A673 (cell line): ENCODE results near the gene COPS9. TPM values are rescaled to one million over a fixed set of nuclear protein-coding genes. Genes with fewer than 3 reads are reported as not detected.

Source experiments
- BruUV-seq: library from RNA; stranded (reverse); fragments of 400-500 nt; replicated peaks from 2 replicates; lab custom pipeline; 2021; lab: Mats Ljungman, UMichigan
- CTCF ChIA-PET: fragments of 300-600 bp; sonication (Branson Sonifier 250); formaldehyde crosslinking; loops from one replicate; lab custom pipeline; 2022; ENCODE audit warnings: antibody characterized with exemption; lab: Charles Lee
- POLR2A ChIA-PET: fragments of 300-600 bp; sonication (Branson Sonifier 250); formaldehyde crosslinking; loops from one replicate; lab custom pipeline; 2022; ENCODE audit warnings: antibody characterized with exemption; ENCODE audit not compliant: low non-redundant PET; lab: Charles Lee
- DNase-seq: peaks from one replicate; pipeline ENCODE4 v3.0.0-alpha.2; 2015; ENCODE audit warnings: low spot score
- H3K27ac ChIP-seq: fragments of 200-600 bp; sonication (generic); 2 replicates; pipeline ENCODE4 v1.5.1; 2016; ENCODE audit warnings: mixed run types, low read depth, mild to moderate bottlenecking, mixed read lengths, antibody characterized with exemption, low read length; ENCODE audit not compliant: poor library complexity, severe bottlenecking
- H3K27me3 ChIP-seq: fragments of 200-600 bp; sonication (generic); replicated peaks from 2 replicates; pipeline ENCODE4 v1.6.1; 2017; ENCODE audit warnings: mixed run types, low read depth, mild to moderate bottlenecking, mixed read lengths, antibody characterized with exemption, low read length; ENCODE audit not compliant: insufficient read depth, poor library complexity
- H3K36me3 ChIP-seq: fragments of 200-600 bp; sonication (generic); 2 replicates; pipeline ENCODE4 v1.6.1; 2016; ENCODE audit warnings: mixed run types, mild to moderate bottlenecking, mixed read lengths, antibody characterized with exemption, low read length; ENCODE audit not compliant: insufficient read depth, poor library complexity, severe bottlenecking
- H3K4me1 ChIP-seq: fragments of 200-600 bp; sonication (generic); 2 replicates; pipeline ENCODE4 v1.6.1; 2017; ENCODE audit warnings: mixed run types, mild to moderate bottlenecking, mixed read lengths, antibody characterized with exemption, low read length; ENCODE audit not compliant: insufficient read depth, poor library complexity, severe bottlenecking
- H3K4me3 ChIP-seq: fragments of 200-600 bp; sonication (generic); 2 replicates; pipeline ENCODE4 v1.5.1; 2016; ENCODE audit warnings: low read depth, mixed run types, mild to moderate bottlenecking, mixed read lengths, low read length; ENCODE audit not compliant: poor library complexity, severe bottlenecking
- H3K9me3 ChIP-seq: fragments of 200-600 bp; sonication (generic); 2 replicates; pipeline ENCODE4 v1.6.1; 2016; ENCODE audit warnings: mixed run types, low read depth, mild to moderate bottlenecking, mixed read lengths, antibody characterized with exemption, low read length; ENCODE audit not compliant: poor library complexity, severe bottlenecking
- EZH2 ChIP-seq: fragments of 200-600 bp; sonication (generic); IDR thresholded peaks from 2 replicates; pipeline ENCODE4 v1.6.1; 2017; ENCODE audit warnings: borderline replicate concordance, low read depth, mild to moderate bottlenecking, mixed read lengths, antibody characterized with exemption, low read length; ENCODE audit not compliant: poor library complexity, severe bottlenecking
- intact Hi-C: fragments of 100-400 bp; cut with micrococcal nuclease; formaldehyde crosslinking; loops from one replicate; pipeline ENCODE4 v1.10.0; 2022; ENCODE audit not compliant: unreplicated experiment
- total RNA-seq: library from RNA; stranded (reverse); gene quantifications from 2 replicates; pipeline ENCODE4 v1.2.3, GENCODE V29; 2021
- TF ChIP-seq, protein P1 (sequence below): fragments of 300-800, 200-600 bp; sonication (generic); conservative IDR thresholded peaks from 2 replicates; pipeline ENCODE4 v1.5.1; 2017; ENCODE audit warnings: low read depth, mild to moderate bottlenecking, antibody characterized with exemption, low read length, moderate library complexity, mixed read lengths

COPS9 gene
- total RNA-seq, 1 experiment from 2014 or later, result 136 TPM

DNA sequence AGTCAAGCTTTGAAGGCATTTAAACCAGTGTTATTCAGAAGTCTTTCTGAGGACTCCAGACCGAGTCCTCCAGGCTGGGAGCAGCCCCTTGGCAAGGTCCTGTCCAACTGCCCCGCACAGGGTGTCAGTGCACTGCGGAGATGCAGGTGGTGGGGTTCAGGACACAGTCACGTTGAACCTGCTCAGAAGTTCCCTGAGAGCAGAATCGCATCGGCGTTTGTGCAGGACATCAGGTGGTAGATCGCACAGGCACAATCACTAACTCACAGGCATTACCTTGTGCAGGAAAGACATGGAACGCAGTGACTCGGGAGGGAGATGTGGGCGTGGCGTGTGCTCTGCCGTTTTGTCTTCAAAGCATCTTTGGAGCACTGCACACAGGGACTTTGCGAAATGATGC lies 10.4 kb downstream of the COPS9 start:
- DNase-seq, result no peak
- CTCF ChIA-PET, result no interaction called here

DNA sequence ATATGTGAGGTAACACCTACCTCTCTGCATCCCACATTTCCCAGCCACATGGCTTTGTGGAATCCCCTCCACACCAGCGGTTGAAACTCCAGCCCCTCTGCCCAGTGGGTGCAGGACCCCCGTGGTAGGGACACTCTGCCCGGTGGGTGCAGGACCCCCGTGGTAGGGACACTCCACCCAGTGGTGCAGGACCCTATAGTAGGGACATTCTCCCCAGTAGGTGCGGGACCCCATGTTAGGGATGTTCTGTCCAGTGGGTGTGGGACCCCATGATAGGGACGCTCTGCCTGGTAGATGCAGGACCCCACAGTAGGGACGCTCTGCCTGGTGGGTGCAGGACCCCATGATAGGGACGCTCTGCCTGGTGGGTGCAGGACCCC lies 11.5 kb downstream of the COPS9 start:
- intact Hi-C loops, result no loop called here
- DNase-seq, result no peak
- TF ChIP-seq, protein P1, sequence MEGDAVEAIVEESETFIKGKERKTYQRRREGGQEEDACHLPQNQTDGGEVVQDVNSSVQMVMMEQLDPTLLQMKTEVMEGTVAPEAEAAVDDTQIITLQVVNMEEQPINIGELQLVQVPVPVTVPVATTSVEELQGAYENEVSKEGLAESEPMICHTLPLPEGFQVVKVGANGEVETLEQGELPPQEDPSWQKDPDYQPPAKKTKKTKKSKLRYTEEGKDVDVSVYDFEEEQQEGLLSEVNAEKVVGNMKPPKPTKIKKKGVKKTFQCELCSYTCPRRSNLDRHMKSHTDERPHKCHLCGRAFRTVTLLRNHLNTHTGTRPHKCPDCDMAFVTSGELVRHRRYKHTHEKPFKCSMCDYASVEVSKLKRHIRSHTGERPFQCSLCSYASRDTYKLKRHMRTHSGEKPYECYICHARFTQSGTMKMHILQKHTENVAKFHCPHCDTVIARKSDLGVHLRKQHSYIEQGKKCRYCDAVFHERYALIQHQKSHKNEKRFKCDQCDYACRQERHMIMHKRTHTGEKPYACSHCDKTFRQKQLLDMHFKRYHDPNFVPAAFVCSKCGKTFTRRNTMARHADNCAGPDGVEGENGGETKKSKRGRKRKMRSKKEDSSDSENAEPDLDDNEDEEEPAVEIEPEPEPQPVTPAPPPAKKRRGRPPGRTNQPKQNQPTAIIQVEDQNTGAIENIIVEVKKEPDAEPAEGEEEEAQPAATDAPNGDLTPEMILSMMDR, result no peak
- no peak for TF ChIP-seq EZH2
- Histone ChIP-seq H3K27me3 (no peaks in the 10 kb centered on the region), H3K4me1 (no peaks in the 10 kb centered on the region), H3K4me3 (no peak overlapping the region), H3K36me3 (peaks cover 4% of the 10 kb centered on the region), H3K27ac (no peak overlapping the region), H3K9me3 (no peaks in the 10 kb centered on the region)
- POLR2A ChIA-PET, result no interaction called here
- BruUV-seq, result no TSS peak
- CTCF ChIA-PET, result no interaction called here

More for the DNA sequence above, 10.4 kb downstream of the COPS9 start:
- peaks cover 14% of the 10 kb centered on the region for H3K36me3 ChIP-seq
- no peaks in the 10 kb centered on the region for H3K27me3 ChIP-seq
- no peak for TF ChIP-seq EZH2
- TF ChIP-seq, protein P1, result no peak
- no peak overlapping the region for H3K27ac ChIP-seq
- POLR2A ChIA-PET, result no interaction called here
- BruUV-seq, result no TSS peak
- H3K4me1 ChIP-seq, result no peaks in the 10 kb centered on the region
- intact Hi-C loops, result no loop called here
- no peaks in the 10 kb centered on the region for H3K9me3 ChIP-seq
- no peak overlapping the region for H3K4me3 ChIP-seq

GRCh38 chr2:240123821-240124650 lies 12.1 kb downstream of the COPS9 start:
- DNase-seq, result no peak
- no peaks in the 10 kb centered on the region for H3K9me3 ChIP-seq
- no peak overlapping the region for H3K4me3 ChIP-seq
- H3K4me1 ChIP-seq, result no peaks in the 10 kb centered on the region
- ChIA-PET CTCF (no interaction called here), POLR2A (no interaction called here)
- BruUV-seq, result no TSS peak
- no peaks in the 10 kb centered on the region for H3K27me3 ChIP-seq
- TF ChIP-seq EZH2, result no peak
- TF ChIP-seq, protein P1, result no peak
- H3K36me3 ChIP-seq, result peaks cover 4% of the 10 kb centered on the region
- no peak overlapping the region for H3K27ac ChIP-seq
- intact Hi-C loops, result no loop called here
